ENCODE data around the gene ARL4C.

DNA sequence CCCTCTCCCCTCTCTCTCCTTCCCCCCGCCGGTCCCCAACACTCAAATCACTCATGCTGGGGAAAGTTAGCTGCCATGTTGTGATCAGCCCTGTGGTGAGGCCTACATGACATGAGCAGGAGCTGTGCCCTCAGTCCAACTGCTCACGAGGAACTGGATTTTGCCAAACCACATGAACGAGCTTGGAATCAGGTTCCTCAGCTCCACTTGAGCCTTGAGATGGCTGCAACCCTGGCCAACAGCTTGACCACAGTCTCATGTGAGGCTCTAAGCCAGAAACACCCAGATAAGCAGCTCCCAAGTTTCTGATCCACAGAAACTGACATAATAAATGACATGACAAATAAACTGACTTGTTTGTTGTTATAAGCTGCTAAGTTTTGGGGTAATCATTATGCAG is 38.4 kb downstream of the ARL4C start:
- TF ChIP-seq EZH2 (IDR thresholded peaks at IDR 0.05; ENCODE audit: borderline replicate concordance, low read length) = no peak
- TF ChIP-seq, protein P1, sequence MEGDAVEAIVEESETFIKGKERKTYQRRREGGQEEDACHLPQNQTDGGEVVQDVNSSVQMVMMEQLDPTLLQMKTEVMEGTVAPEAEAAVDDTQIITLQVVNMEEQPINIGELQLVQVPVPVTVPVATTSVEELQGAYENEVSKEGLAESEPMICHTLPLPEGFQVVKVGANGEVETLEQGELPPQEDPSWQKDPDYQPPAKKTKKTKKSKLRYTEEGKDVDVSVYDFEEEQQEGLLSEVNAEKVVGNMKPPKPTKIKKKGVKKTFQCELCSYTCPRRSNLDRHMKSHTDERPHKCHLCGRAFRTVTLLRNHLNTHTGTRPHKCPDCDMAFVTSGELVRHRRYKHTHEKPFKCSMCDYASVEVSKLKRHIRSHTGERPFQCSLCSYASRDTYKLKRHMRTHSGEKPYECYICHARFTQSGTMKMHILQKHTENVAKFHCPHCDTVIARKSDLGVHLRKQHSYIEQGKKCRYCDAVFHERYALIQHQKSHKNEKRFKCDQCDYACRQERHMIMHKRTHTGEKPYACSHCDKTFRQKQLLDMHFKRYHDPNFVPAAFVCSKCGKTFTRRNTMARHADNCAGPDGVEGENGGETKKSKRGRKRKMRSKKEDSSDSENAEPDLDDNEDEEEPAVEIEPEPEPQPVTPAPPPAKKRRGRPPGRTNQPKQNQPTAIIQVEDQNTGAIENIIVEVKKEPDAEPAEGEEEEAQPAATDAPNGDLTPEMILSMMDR (conservative IDR thresholded peaks at IDR 0.05 in 1 of 2, IDR thresholded peaks at IDR 0.05 in 1 of 2; ENCODE audit: extremely low read depth in 1 of 2, insufficient read depth in 1 of 2, low read depth in 1 of 2, low read length in 2 of 2) = no peak

Measured in mammary epithelial cell (primary cell).